Nephron (organoid): ENCODE measurements around the gene GCC1.
A peak's percentile ranks its signal among the peaks of the same experiment; 100 is the strongest.

Source experiments
- H3K27ac Mint-ChIP-seq, 3 experiments: 2 replicates each; pipeline ENCODE4 v1.8.0; 2020; ENCODE audit warnings: mixed read lengths in 3 of 3, mild to moderate bottlenecking in 2 of 3, moderate library complexity in 1 of 3
- H3K27me3 Mint-ChIP-seq: 2 replicates; pipeline ENCODE4 v1.8.0; 2021; ENCODE audit warnings: low read depth, mild to moderate bottlenecking, moderate library complexity, mixed read lengths
- H3K36me3 Mint-ChIP-seq: 2 replicates; pipeline ENCODE4 v1.8.0; 2020; ENCODE audit warnings: low read depth, mixed read lengths
- H3K4me1 Mint-ChIP-seq: 2 replicates; pipeline ENCODE4 v1.8.0; 2020; ENCODE audit warnings: mixed read lengths
- H3K4me3 Mint-ChIP-seq, 3 experiments: 2 replicates each; pipeline ENCODE4 v1.8.0; 2020; ENCODE audit warnings: mild to moderate bottlenecking in 3 of 3, mixed read lengths in 3 of 3, moderate library complexity in 2 of 3
- H3K9me3 Mint-ChIP-seq: 2 replicates; pipeline ENCODE4 v1.8.0; 2020; ENCODE audit warnings: mixed read lengths
- CTCF ChIP-seq, 3 experiments: fragments of 200-600 bp; sonication (generic); IDR thresholded peaks; one replicate each; pipeline ENCODE4 v1.5.0; 2021; ENCODE audit warnings: antibody characterized with exemption in 3 of 3; ENCODE audit not compliant: unreplicated experiment in 3 of 3

GCC1 gene

GRCh38 chr7:127594490-127594889 is 9.1 kb upstream of the GCC1 start:
- Mint-ChIP-seq H3K36me3 (peaks cover 20% of the 10 kb centered on the region), H3K4me1 (peaks cover 6% of the 10 kb centered on the region), H3K9me3 (no peaks in the 10 kb centered on the region), H3K4me3 (no peak overlapping the region), H3K27me3 (peaks cover 4% of the 10 kb centered on the region), H3K27ac (no peak overlapping the region)
- no peak for TF ChIP-seq CTCF (IDR thresholded peaks at IDR 0.05; ENCODE audit: unreplicated experiment in 3 of 3)

GRCh38 chr7:127592550-127592949 is 7.2 kb upstream of the GCC1 start:
- Mint-ChIP-seq H3K27me3 (peaks cover 4% of the 10 kb centered on the region), H3K9me3 (no peaks in the 10 kb centered on the region), H3K4me3 (peak overlapping the region in 1 of 3 experiments; percentile 29), H3K36me3 (peaks cover 20% of the 10 kb centered on the region), H3K27ac (no peak overlapping the region), H3K4me1 (peaks cover 9% of the 10 kb centered on the region)
- no peak for TF ChIP-seq CTCF (IDR thresholded peaks at IDR 0.05; ENCODE audit: unreplicated experiment in 3 of 3)

GRCh38 chr7:127591591-127591990 is 6.2 kb upstream of the GCC1 start:
- H3K9me3 Mint-ChIP-seq = no peaks in the 10 kb centered on the region
- peak overlapping the region; percentile 11 to 56 (median 45) for H3K4me3 Mint-ChIP-seq
- H3K4me1 Mint-ChIP-seq = peaks cover 13% of the 10 kb centered on the region
- H3K36me3 Mint-ChIP-seq = peaks cover 20% of the 10 kb centered on the region
- no peak overlapping the region for H3K27ac Mint-ChIP-seq
- no peak for TF ChIP-seq CTCF (IDR thresholded peaks at IDR 0.05; ENCODE audit: unreplicated experiment in 3 of 3)
- H3K27me3 Mint-ChIP-seq = peaks cover under 1% of the 10 kb centered on the region

- H3K27me3 Mint-ChIP-seq = no peaks in the 10 kb centered on the region
- no peaks in the 10 kb centered on the region for H3K9me3 Mint-ChIP-seq
- H3K4me1 Mint-ChIP-seq = peaks cover 14% of the 10 kb centered on the region
- peaks cover 20% of the 10 kb centered on the region for H3K36me3 Mint-ChIP-seq
- H3K4me3 Mint-ChIP-seq = peak overlapping the region; percentile 11 to 59 (median 45)
- no peak overlapping the region for H3K27ac Mint-ChIP-seq
- TF ChIP-seq CTCF (IDR thresholded peaks at IDR 0.05; ENCODE audit: unreplicated experiment in 3 of 3) = no peak
These were observed 5.8 kb upstream of the GCC1 start for GRCh38 chr7:127591189-127591588.

GRCh38 chr7:127589896-127590295 is 4.5 kb upstream of the GCC1 start:
- Mint-ChIP-seq H3K4me1 (peaks cover 15% of the 10 kb centered on the region), H3K27me3 (no peaks in the 10 kb centered on the region), H3K36me3 (peaks cover 20% of the 10 kb centered on the region), H3K27ac (peak overlapping the region in 2 of 3 experiments; percentile 56 to 75), H3K4me3 (peak overlapping the region; percentile 91 to 95 (median 94)), H3K9me3 (no peaks in the 10 kb centered on the region)
- TF ChIP-seq CTCF (IDR thresholded peaks at IDR 0.05; ENCODE audit: unreplicated experiment in 3 of 3) = no peak

GRCh38 chr7:127588697-127589482 is 3.5 kb upstream of the GCC1 start:
- H3K27ac Mint-ChIP-seq = peak overlapping the region; percentile 75 to 89 (median 87)
- H3K36me3 Mint-ChIP-seq = peaks cover 20% of the 10 kb centered on the region
- H3K27me3 Mint-ChIP-seq = no peaks in the 10 kb centered on the region
- H3K4me1 Mint-ChIP-seq = peaks cover 25% of the 10 kb centered on the region
- no peaks in the 10 kb centered on the region for H3K9me3 Mint-ChIP-seq
- peak; percentile 39 to 58 (median 41) for TF ChIP-seq CTCF (IDR thresholded peaks at IDR 0.05; ENCODE audit: unreplicated experiment in 3 of 3)
- peak overlapping the region; percentile 91 to 95 (median 94) for H3K4me3 Mint-ChIP-seq
